Stimulated activated CD8-positive, alpha-beta memory T cell treated with anti-CD3 and anti-CD28 coated beads, Interleukin-7, amount 100 ng/mL, for 1 hour (primary cell): ENCODE data around the gene MRPL48.
"Not testable (repeated sequence)": the region's sequence is repeated elsewhere in the genome, so short reads cannot be mapped to it uniquely, and the experiment has no call there.

ENCODE experiments used
- DNase-seq, 2 donors: peaks; one replicate each; pipeline ENCODE4 v3.0.0-alpha.2; 2020; ENCODE audit warnings: low read depth in 2 of 2

Gene MRPL48

DNA sequence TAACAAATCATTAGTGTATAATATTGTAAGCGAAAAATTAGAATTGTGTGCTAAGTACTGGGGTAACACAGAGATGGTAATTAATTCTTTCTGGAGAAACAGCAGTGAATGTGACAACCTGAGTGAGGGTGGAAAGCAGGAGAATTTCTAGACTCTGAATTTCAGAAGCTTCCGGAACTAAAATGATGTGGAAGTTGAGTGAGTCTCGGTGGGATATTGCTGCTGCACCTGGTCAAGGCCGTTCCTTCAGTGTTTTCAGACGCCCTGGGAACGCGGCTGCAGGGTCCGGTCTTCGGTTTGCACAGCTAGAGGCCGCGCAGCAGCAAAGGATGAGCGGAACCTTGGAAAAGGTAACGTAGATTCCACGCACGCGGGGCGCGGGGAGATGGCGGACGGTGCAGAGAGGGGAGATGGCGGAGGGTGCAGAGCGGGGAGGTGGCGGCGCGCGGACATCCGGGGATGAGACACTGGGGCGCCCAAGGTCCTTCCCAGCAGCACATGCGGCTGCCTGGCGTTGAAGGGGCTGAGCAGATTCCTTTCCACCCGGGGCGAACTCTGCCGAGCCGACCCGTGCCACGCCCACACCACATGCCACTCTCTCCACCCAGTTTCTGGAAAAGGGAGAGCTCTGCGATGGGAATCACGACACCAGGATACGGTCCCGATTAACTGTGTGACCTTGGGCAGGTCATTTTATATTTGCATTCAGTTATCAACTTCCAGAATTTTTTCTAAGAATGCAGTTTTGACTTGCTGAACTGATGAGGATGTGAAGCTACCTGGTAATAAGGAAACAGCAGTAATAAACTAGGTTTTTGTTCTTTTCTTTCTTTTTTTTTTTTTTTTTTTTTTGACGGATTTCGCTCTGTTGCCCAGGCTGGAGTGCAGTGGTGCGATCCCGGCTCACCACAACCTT is at the start of gene MRPL48:
Gene MRPL48, plus strand, starts transcription at position 232 of the 916 bp plus-strand sequence. Its CDS starts 98 bp downstream, at position 330.
- DNase-seq, result peak; percentile 72 to 74

DNA sequence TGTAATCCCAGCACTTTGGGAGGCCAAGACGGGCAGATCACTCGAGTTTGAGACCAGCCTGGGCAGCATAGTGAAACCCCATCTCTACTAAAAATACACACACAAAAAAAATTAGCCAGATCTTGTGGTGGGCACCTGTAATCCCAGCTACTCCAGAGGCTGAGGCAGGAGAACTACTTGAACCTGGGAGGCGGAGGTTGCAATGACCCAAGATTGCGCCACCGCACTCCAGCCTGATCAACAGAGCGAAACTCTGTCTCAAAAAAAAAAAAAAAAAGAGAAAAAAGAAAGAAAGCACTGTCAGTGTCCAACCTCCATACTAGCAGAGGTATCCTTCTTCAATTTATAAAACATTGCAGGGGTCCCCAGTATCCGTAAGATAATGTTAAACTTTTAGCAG is 44.6 kb upstream of the MRPL48 start:
- no peak for DNase-seq

DNA sequence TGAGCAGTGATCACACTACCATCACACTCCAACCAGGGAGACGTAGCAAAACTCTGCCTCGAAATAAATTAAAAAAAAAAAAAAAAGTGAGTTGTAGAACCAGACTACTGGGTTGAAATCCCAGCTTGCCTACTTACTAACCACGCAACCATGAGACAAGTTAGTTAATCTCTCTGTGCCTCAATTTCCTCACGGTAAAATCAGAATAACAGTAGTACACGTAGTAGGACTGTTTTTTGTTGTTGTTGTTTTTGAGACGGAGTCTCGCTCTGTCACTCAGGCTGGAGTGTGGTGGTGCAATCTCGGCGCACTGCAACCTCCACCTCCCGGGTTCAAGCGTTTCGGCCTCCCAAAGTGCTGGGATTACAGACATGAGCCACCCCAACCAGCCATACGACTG is 41.0 kb upstream of the MRPL48 start:
- no peak for DNase-seq

DNA sequence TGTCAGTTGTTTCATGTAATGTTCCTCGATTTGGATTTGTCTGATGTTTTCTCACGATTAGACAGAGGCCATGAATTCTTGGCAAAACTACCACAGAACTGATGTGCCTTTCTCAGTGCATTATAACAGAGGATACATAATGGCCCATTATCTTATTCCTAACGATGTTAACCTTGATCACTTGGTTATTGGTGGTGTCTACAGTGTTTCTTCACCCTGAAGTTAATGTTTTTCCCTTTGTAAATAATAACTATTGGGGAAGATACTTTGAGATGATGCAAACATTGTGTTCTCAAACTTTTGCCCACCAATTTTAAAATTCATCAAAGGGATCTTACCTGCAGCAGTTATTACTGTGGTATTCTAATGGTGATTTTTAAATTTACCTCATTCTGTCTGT is 39.9 kb upstream of the MRPL48 start:
- DNase-seq, result no peak

DNA sequence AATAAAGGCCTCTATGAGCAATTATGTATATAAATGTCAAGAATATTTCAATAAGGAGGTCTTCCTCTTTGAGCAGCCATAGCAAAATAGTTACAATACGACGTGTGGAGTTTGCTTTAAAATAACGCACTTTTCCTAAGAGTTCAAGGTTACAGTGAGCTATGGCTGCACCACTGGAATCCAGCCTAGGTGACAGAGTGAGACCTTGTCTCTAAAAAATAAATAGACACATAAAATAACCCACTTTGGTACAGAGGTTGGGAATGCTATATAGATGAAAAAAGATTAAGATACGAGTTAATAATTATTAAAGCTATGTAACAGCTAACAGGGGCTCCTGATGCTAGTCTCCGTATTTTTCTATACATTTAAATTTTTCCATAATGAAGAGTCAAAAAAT is 39.4 kb upstream of the MRPL48 start:
- no peak for DNase-seq

DNA sequence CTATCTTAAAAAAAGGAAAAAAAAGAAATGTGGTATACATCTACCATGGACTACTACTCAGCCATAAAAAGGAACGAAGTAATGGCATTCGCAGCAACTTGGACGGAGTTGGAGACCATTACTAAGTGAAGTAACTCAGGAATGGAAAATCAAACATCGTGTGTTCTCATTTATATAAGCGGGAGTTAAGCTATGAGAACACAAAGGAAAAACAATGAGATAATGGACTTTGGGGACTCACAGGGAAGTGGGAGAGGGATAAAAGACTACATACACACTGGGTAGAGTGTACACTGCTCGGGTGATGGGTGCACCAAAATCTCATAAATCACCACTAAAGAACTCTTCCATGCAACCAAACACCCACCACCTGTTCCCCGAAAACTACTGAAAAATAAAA is 38.6 kb upstream of the MRPL48 start:
- DNase-seq, result no peak

DNA sequence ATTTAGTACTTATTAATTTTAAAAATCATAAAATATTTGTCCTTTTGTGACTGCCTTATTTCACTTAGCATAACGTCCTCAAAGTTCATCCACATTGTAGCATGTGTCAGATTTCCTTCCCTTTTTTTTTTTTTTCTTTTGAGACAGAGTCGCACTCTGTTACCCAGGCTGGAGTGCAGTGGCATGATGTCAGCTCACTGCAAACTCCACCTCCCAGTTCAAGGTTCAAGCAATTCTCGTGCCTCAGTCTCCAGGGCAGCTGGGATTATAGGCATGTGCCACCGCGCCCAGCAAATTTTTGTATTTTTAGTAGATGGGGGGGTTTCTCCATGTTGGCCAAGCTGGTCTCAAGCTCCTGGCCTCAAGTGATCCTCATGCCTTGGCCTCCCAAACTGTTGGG is 37.4 kb upstream of the MRPL48 start:
- DNase-seq, result no peak

DNA sequence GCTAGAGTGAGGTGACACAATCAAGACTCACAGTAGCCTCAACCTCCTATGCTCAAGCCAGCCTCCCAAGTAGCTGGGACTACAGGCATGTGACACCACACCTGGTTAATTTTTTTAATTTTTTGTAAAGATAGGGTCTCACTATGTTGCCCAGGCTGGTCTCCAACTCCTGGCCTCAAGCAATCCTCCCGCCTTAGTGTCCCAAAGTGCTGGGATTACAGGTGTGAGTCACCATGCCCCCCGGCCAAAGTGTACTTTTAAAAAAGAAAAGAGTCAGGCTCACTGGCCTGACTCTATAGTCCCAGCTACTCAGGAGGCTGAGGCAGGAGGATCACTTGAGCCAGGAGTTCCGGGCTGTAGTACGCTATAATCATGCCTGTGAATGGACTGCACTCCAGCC is 36.8 kb upstream of the MRPL48 start:
- DNase-seq, result not testable (repeated sequence)

DNA sequence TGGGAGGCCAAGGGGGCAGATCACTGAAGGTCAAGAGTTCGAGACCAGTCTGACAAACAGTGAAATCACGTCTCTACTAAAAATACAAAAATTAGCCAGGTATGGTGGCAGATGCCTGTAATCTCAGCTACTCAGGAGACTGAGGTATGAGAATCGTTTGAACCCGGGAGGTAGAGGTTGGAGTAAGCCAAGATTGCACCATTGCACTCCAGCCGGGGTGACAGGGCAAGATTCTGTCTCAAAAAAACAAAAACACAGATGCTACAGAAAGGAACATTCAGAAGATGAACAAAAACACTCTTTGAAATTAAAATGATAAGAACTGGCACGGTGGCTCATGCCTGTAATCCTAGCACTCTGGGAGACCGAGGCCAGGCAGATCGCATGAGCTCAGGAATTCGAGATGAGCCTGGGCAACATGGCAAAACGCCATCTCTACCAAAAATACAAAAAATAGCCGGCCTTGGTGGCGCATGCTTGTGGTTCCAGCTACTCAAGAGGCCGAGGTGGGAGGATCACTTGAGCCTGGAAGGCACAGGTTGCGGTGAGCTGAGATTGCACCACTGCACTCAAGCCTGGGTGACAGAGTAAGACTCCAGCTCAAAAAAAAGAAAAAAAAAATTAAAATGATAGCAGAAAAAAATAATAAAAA is 35.3 kb upstream of the MRPL48 start:
- DNase-seq, result no peak

DNA sequence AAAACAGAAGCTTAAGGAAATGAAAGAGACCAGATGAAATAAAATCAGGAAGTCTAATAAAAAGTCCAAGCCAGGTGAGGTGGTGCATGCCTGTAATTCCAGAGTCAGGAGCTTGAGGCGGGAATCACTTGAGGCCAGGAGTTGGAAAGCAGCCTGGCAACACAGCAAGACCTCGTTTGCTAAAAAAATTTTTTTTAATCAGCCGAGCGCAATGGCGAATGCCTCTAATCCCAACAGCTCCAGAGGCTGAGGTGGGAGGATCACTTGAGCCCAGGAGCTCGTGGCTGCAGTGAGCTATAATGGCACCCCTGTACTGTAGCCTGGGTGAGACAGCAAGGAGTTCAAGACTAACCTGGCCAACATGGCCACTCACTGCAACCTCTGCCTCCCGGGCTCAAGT is 34.8 kb upstream of the MRPL48 start:
- DNase-seq, result no peak

DNA sequence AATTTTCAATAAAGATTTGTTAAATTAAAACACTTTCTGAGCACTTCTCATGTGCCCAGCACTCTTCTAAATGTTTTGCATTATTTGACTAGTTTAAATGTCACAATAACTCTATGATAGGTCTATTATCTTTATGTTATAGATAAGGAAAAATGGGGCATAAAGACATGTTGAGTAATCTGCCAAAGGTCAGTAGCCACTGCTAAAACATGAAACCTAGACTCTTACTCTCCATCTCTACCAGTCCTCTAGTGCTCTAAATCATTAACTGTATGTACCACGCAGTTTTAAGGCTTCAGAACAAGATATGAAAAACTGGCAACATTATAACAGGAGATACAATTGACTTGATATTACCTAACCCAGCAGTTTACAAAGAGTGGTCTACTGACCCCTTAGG is 33.7 kb upstream of the MRPL48 start:
- DNase-seq, result no peak

DNA sequence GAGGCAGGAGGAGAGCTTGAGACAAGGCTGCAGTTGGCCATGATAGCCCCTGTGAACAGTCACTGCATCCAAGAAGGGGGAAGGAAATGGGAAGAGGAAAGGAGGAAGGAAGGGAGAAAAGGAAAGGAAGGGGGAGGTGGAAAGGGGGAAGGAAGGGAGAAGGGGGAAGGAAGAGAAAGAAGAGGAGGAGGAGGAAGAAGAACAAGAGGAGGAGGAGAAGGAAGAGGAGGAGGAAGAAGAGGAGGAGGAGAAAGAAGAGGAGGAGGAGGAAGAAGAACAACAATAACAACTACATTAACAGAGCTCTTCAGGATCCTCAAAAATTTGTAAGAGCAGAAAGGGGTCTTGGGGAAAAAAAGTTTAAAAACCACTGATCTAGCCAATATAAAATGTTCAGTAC is 32.0 kb upstream of the MRPL48 start:
- DNase-seq, result no peak

DNA sequence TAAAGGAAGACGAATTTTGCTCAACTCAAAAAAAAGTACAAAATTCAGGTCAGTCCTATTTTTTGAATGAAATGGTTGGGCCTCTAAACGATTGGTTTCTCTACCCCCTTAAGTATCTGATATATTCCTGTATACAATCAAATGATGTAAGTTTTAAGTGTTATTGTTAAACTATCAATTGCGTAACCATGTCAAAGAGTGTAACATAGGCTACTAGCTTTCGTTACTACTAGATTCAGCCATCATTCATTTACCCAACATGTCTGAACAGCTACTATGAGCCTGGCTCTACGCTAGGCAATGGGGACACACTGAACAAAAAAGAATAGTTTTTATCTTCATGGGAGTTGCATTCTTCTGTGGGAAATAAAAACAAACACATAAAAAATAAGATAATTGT is 30.1 kb upstream of the MRPL48 start:
- DNase-seq, result no peak

DNA sequence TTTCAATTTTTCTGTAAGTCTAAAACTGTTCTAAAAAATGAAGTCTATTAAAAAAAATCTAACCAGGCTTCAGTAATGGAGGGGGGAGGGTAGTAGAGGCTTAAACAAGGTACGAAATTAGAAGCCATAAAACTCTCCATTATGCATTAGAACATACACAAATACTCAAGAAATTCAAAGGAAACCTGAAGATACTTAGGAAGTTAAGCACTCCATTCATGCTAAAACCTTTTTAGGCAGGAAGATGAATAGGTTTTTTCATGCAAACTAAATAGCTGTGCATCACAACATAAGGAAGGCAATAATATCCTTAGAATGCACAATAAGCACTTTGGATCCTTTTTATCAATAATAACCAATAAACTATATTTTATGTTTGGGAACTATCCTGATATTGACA is 29.2 kb upstream of the MRPL48 start:
- DNase-seq, result no peak

DNA sequence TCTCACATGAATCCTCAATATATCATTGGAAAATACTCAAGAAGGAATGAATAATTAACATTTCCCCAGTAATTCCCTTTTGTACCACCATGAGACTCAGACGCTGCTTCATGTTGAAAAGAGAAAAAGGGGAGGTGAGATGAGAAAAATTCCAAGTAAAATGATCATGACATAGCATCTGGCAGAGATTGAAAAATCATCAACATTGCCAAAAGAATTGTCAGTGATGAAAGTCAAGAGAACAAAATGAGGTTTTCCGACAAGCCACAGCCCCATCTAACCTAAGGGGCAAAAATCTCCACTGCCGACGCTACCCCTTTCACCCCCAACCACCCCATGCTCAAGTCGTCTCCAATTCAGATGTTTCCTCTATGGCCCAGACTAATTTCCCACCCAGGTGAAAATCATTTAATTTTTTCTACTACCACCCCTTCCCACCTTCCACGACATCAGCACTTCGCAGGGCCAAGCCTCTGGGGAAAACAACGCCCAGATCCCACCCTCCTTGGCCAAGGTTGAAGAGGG is 28.0 kb upstream of the MRPL48 start:
- DNase-seq, result no peak

DNA sequence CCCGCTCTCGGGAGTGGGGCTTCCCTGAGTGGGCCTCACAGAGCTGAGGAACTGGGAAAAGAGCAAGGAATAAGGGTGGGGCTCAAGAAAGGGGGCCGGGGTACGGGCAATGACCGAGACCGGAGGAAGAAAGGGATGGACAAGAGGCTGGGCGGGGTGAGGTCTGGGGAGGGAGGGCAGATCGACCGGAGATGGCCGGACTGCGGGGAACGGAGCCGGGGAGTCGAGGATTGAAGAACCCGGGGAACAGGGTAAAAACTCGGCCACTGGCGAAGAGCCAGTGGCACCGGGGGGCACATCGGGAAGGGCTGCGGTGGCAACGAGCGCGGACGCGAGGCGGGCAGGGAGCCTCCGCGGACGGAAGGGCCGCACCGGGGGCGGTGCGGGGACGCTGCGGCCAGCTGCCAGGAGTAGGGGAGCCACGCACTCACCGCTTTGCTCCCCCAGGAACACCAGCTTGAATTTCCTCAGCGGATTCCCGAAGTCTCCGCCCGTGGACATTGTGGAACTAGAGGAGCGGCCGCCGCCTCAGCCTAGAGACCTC is 27.5 kb upstream of the MRPL48 start:
- no peak for DNase-seq

DNA sequence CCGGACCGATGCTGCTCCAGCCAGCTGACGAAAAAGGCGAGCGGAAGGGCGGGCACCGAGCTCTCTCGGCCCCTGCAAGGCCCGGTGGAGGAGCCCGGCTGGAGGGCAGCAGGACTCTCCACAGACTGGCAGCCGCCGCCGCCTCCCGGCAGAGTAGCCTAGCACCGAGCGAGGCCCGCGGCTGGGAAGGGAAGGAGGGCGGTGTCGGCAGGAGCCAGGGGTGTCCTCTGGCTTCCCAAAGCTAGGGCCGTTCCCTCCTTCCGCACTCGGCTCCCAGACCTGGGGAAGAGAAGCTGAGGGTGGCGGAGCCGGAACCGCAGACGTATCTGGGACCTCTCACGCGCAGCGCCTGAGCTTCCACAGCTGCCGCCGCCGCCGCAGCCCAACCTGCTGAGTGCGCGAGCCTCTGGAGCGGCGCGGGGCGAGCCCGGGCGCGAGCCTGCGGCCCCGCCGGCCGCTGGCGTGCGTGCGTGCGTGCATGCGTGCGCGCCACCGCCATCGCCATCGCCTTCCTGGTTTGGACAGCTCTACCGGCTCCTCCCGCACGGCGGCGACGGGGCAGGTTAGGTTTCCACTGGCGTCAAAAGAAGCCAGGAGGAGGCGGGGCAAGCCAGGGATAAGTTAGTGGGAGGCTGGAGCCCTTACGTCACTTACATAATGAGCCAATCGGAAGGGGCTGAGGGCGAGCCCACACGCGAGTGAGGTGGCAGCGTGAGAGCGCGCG is 26.8 kb upstream of the MRPL48 start, which contains the start of gene RAB6A:
Gene RAB6A, minus strand, starts transcription at position 396 of the 724 bp plus-strand sequence. CDS start 439 bp downstream, outside the sequence.
- peak; percentile 96 to 98 for DNase-seq

DNA sequence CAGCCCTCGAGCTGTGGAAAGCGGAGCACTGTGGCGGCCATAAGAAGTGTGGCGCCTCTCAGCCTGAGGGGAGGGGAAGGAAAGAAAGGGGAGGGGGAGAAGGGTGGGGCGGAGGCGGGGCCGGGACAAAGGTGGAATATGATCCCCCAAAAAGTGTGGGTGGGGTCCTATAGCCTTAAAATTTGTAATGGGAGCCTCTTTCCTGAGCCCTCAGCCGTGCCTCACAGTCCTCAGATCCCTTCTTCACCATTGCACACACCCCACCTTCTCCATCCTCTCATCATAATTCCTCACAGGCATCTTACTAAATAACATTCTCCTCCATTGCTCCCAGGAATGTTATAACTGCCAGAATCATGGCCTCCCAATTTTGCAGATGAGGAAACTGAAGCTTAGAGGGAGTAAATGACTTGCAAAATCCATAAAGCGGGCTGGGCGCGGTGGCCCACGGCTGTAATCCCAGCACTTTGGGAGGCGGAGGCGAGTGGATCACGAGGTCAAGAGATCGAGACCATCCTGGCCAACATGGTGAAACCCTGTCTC is 26.2 kb upstream of the MRPL48 start:
- DNase-seq, result no peak

DNA sequence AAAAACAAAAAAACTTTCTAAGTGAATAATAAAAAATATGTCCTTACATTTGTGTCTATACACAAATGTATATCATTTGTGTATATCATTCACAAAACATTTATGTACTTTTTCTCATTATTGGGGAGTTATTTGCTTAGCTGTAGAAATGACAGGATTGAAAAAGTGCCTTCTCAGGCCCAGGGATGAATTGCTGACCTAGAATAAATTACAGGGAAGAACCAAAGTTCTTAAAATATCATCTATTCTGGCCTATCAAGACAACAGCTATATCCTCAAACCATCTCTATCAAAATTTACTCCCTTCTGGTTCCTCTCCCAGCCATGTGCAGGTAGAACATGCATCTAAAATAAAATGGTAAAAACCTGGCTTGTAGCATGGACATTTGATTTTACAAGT is 24.9 kb upstream of the MRPL48 start:
- no peak for DNase-seq

DNA sequence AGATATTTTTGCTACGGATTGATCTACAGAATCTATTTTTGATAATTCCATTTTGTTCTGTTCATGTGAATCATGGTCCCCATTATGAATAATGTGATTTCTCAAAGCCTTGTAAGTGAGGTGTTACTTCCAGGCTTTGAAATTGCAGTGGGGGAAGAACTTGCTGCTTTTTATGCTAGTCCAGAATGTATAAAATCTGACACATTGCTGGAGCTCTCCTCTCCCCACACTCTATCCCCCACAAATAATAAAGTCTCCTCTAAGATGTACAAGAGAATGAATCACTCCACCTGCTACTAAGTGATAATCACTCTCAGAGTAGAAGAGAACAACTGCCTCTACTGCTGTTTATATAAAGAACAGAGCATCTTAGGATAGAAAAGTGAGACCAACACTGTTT is 20.9 kb upstream of the MRPL48 start:
- no peak for DNase-seq

DNA sequence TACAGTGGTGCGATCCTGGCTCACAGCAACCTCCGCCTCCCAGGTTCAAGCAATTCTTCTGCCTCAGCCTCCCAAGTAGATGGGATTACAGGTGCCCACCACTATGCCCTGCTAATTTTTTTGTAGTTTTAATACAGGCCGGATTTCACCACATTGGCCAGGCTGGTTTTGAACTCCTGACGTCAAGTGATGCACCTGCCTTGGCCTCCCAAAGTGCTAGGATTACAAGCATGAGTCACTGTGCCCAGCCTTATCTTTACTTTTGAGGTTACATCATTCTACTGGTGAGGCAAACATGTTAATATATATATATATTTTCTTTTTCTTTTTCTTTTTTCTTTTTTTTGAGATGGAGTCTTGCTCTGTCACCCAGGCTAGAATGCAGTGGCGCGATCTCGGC is 16.9 kb upstream of the MRPL48 start:
- DNase-seq, result not testable (repeated sequence)
